H1 (cell line): ENCODE measurements around the gene LHFPL2. TPM values are rescaled to one million over a fixed set of nuclear protein-coding genes. Genes with fewer than 3 reads are reported as not detected.

Experiments used
- CTCF ChIA-PET: fragments of 300-600 bp; sonication (Branson Sonifier 250); formaldehyde crosslinking; loops from one replicate; lab custom pipeline; 2021; ENCODE audit not compliant: partially characterized antibody; lab: Charles Lee
- POLR2A ChIA-PET: fragments of 300-600 bp; sonication (Branson Sonifier 250); formaldehyde crosslinking; loops from one replicate; lab custom pipeline; 2021; ENCODE audit warnings: inconsistent platforms; ENCODE audit not compliant: partially characterized antibody; lab: Charles Lee
- DNase-seq, 2 experiments: peaks; one replicate each; pipeline versions ENCODE4 v3.0.0 to v3.0.0-alpha.2; 2010 to 2022; ENCODE audit warnings: low spot score in 2 of 2, low read depth in 1 of 2, mixed read lengths in 1 of 2
- FAIRE-seq: peaks from 2 replicates; lab custom pipeline; 2011; peaks lifted over from hg19 to GRCh38; lab: Jason Lieb, UNC
- H2AFZ ChIP-seq: 2 replicates; pipeline ENCODE4 v1.8.1; 2012; ENCODE audit warnings: low read length, inconsistent platforms
- H2AK5ac ChIP-seq: 2 replicates; pipeline ENCODE4 v1.6.1; 2013; ENCODE audit warnings: low read depth, low read length
- H2BK120ac ChIP-seq: replicated peaks from 2 replicates; pipeline ENCODE3; 2013; ENCODE audit warnings: low read depth, low read length, inconsistent platforms
- H2BK12ac ChIP-seq: 2 replicates; pipeline ENCODE4 v1.6.1; 2013; ENCODE audit warnings: low read depth, low read length
- H2BK15ac ChIP-seq: 2 replicates; pipeline ENCODE4 v1.6.1; 2013; ENCODE audit warnings: low read length
- H2BK20ac ChIP-seq: 2 replicates; pipeline ENCODE4 v1.6.1; 2013; ENCODE audit warnings: low read length
- H2BK5ac ChIP-seq: 2 replicates; pipeline ENCODE4 v1.6.1; 2013; ENCODE audit warnings: low read depth, low read length
- H3K14ac ChIP-seq: 2 replicates; pipeline ENCODE4 v1.6.1; 2013; ENCODE audit warnings: inconsistent platforms; ENCODE audit not compliant: insufficient read length
- H3K18ac ChIP-seq: 2 replicates; pipeline ENCODE4 v1.6.1; 2013; ENCODE audit warnings: low read length; ENCODE audit errors: extremely low read depth
- H3K23ac ChIP-seq: 2 replicates; pipeline ENCODE4 v1.6.1; 2013; ENCODE audit warnings: inconsistent platforms; ENCODE audit not compliant: insufficient read length
- H3K23me2 ChIP-seq: 2 replicates; pipeline ENCODE4 v1.6.1; 2013; ENCODE audit warnings: low read depth, low read length
- H3K27ac ChIP-seq: 2 replicates; pipeline ENCODE4 v1.6.1; 2011; ENCODE audit warnings: low read depth, low read length, inconsistent platforms
- H3K27me3 ChIP-seq, 4 experiments: replicated peaks in 1 of 4; 1 replicate in 1 of 4; 2 replicates in 3 of 4; pipeline versions ENCODE4 v1.6.1 to v1.8.1; 2011 to 2013; ENCODE audit warnings: low read length in 3 of 4, mild to moderate bottlenecking in 3 of 4, inconsistent platforms in 2 of 4, mixed read lengths in 2 of 4, moderate library complexity in 1 of 4; ENCODE audit not compliant: control insufficient read depth in 3 of 4, insufficient read depth in 3 of 4; ENCODE audit errors: extremely low read depth in 1 of 4
- H3K36me3 ChIP-seq, 4 experiments: 2 replicates each; pipeline versions ENCODE4 v1.6.1 to v1.8.1; 2011 to 2013; ENCODE audit warnings: mild to moderate bottlenecking in 4 of 4, low read length in 3 of 4, moderate library complexity in 2 of 4, control low read depth in 1 of 4, inconsistent platforms in 1 of 4; ENCODE audit not compliant: insufficient read depth in 4 of 4, control insufficient read depth in 2 of 4
- H3K4ac ChIP-seq: replicated peaks from 2 replicates; pipeline ENCODE3; 2013; ENCODE audit warnings: low read length, low read depth, mixed read lengths, inconsistent platforms; ENCODE audit not compliant: insufficient read length
- H3K4me1 ChIP-seq, 4 experiments: replicated peaks in 1 of 4; 1 replicate in 1 of 4; 2 replicates in 3 of 4; pipeline versions ENCODE4 v1.6.1 to v1.8.1; 2011 to 2013; ENCODE audit warnings: low read length in 3 of 4, inconsistent platforms in 2 of 4, mixed read lengths in 1 of 4; ENCODE audit not compliant: insufficient read depth in 4 of 4, control insufficient read depth in 3 of 4
- H3K4me2 ChIP-seq, 2 experiments: 2 replicates each; pipeline versions ENCODE4 v1.6.1 to v1.8.1; 2011 to 2013; ENCODE audit warnings: low read depth in 2 of 2, low read length in 2 of 2, control low read depth in 1 of 2, inconsistent platforms in 1 of 2, mild to moderate bottlenecking in 1 of 2; ENCODE audit not compliant: insufficient read depth in 1 of 2
- H3K4me3 ChIP-seq, 4 experiments: fragments of 200-600, 300-600 bp in 1 of 4; sonication (generic), shearing (Covaris generic), sonication (Bioruptor Twin) in 1 of 4; 2 replicates each; pipeline versions ENCODE4 v1.5.1 to v1.8.1; 2011 to 2016; ENCODE audit warnings: low read length in 4 of 4, low read depth in 3 of 4, control low read depth in 2 of 4, inconsistent platforms in 2 of 4, mild to moderate bottlenecking in 2 of 4, mixed read lengths in 1 of 4, moderate library complexity in 1 of 4; ENCODE audit not compliant: insufficient read depth in 2 of 4; ENCODE audit errors: extremely low read depth in 1 of 4
- H3K56ac ChIP-seq: replicated peaks from 2 replicates; pipeline ENCODE3; 2013; ENCODE audit warnings: low read depth, mild to moderate bottlenecking, mixed read lengths, low read length, inconsistent platforms; ENCODE audit not compliant: insufficient read length
- H3K79me1 ChIP-seq: 2 replicates; pipeline ENCODE4 v1.6.1; 2013; ENCODE audit warnings: low read depth, low read length, control low read depth
- H3K79me2 ChIP-seq, 2 experiments: 2 replicates each; pipeline versions ENCODE4 v1.6.1 to v1.8.1; 2012 to 2013; ENCODE audit warnings: low read length in 2 of 2, mild to moderate bottlenecking in 2 of 2, inconsistent platforms in 1 of 2; ENCODE audit not compliant: insufficient read depth in 2 of 2, control insufficient read depth in 1 of 2
- H3K9ac ChIP-seq, 4 experiments: replicated peaks in 1 of 4; 1 replicate in 1 of 4; 2 replicates in 3 of 4; pipeline versions ENCODE4 v1.6.1 to v1.8.1; 2011 to 2013; ENCODE audit warnings: low read depth in 3 of 4, low read length in 3 of 4, control low read depth in 2 of 4, mild to moderate bottlenecking in 2 of 4, moderate library complexity in 2 of 4, inconsistent platforms in 1 of 4; ENCODE audit errors: extremely low read depth in 1 of 4
- H3K9me3 ChIP-seq, 2 experiments: 2 replicates each; pipeline versions ENCODE4 v1.6.1 to v1.8.1; 2012 to 2013; ENCODE audit warnings: mild to moderate bottlenecking in 2 of 2, moderate library complexity in 2 of 2, control low read depth in 1 of 2, inconsistent platforms in 1 of 2, low read depth in 1 of 2, low read length in 1 of 2, mixed read lengths in 1 of 2; ENCODE audit not compliant: insufficient read depth in 2 of 2
- H4K20me1 ChIP-seq, 2 experiments: replicated peaks in 1 of 2; 2 replicates each; pipeline versions ENCODE3 to v1.8.1; 2011 to 2013; ENCODE audit warnings: inconsistent platforms in 2 of 2, low read length in 2 of 2, mild to moderate bottlenecking in 1 of 2; ENCODE audit not compliant: insufficient read depth in 2 of 2, control insufficient read depth in 1 of 2
- H4K5ac ChIP-seq: 2 replicates; pipeline ENCODE4 v1.6.1; 2013; ENCODE audit warnings: low read length, low read depth, mixed read lengths, inconsistent platforms; ENCODE audit not compliant: insufficient read length
- H4K8ac ChIP-seq: 2 replicates; pipeline ENCODE4 v1.8.0; 2013; ENCODE audit warnings: mild to moderate bottlenecking, moderate library complexity, low read length, inconsistent platforms; ENCODE audit not compliant: insufficient read depth; ENCODE audit errors: extremely low read depth
- H4K91ac ChIP-seq: replicated peaks from 2 replicates; pipeline ENCODE3; 2013; ENCODE audit warnings: low read length, mixed read lengths, inconsistent platforms; ENCODE audit not compliant: insufficient read length
- POLR2A ChIP-seq, 2 experiments: IDR thresholded peaks; 1 replicate in 1 of 2; 2 replicates in 1 of 2; pipeline ENCODE4 v1.6.1; 2011; ENCODE audit warnings: low read depth in 2 of 2, low read length in 2 of 2, mild to moderate bottlenecking in 2 of 2; ENCODE audit errors: control extremely low read depth in 1 of 2
- WGBS, 2 experiments: shearing (Covaris generic) in 1 of 2; methylation state at CpG; one replicate each; pipeline versions ENCODE4 v1.1.6 to v1.1.7; 2013 to 2015; ENCODE audit warnings: low lambda C conversion rate in 2 of 2, mixed read lengths in 2 of 2, inconsistent platforms in 1 of 2, low coverage in 1 of 2, missing lambda C conversion rate in 1 of 2; ENCODE audit not compliant: insufficient replicate concordance in 2 of 2, insufficient coverage in 1 of 2, insufficient read length in 1 of 2; ENCODE audit errors: extremely low coverage in 1 of 2, missing lambda C conversion rate in 1 of 2; 5-methylcytosine and 5-hydroxymethylcytosine counted together
- polyA plus RNA-seq, 7 experiments: library from polyadenylated mRNA; depleted of rRNA in 3 of 7; stranded (reverse) in 5 of 7; unstranded in 2 of 7; fragments of >200 nt in 5 of 7; fragments of 200-250 nt in 2 of 7; gene quantifications; 1 replicate in 5 of 7; 2 replicates in 1 of 7; 4 replicates in 1 of 7; pipeline versions ENCODE4 v1.2.1 to v1.2.3, GENCODE V29; 2011 to 2013; ENCODE audit warnings: missing spikeins in 2 of 7, mixed read lengths in 2 of 7
- total RNA-seq: library from RNA; stranded (reverse); fragmentation: NEBNext Ultra II Directional; extraction: Animal tissue kit (Norgen Biotek cat#: 25700); gene quantifications from 2 replicates; pipeline ENCODE4 v1.2.1, GENCODE V29; 2021

The LHFPL2 gene
- total and polyA plus RNA-seq, 2 of the 8 experiments (the other 6 are each of a cell fraction or from before 2014, with no cell fraction given): 9.6 to 43.0 TPM

DNA sequence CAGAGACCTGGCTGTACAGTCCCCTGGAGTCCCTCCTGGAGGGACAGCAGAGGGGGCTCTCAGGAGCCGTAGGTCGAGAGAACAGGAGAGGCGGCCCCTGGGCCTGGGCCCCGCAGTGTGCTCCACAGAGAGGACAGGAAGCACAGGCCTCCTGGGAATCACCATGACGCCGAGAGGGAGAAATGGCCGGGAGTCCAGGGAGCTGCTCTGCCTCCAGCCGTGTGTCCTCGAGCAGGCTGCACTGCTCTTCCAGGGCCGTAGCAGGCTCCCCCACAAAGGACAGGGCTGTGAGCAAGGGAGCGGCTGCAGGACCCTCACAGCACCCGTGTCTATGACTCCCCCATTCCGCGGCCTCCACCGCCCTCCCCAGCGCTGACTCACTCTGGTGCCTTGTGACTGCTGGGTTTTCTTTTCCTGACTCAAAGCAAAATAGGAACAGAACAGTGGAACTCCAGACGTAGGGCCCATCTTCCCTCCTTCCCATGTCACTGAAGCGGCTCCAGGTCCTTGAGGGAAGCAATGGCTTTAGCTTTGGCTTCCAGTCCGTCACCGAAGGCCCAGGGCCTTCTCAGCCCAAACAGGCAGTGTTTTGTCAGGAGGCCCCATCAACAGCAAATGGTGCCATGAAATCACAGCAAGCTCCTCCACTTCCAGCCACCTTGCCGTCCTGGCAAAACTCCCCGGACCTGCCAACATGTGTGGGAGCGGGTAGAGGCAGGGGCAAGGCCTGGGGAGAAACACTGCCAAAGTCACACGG is 114.2 kb downstream of the LHFPL2 start:
- Histone ChIP-seq H4K5ac (no peak overlapping the region), H3K18ac (no peak overlapping the region), H3K9ac (no peak overlapping the region), H3K23me2 (no peaks in the 10 kb centered on the region), H3K4me1 (peaks cover 0 to 6% (median 4%) of the 10 kb centered on the region in 4 experiments; a peak in 3 of 7 replicates), H3K4me3 (no peak overlapping the region), H3K79me2 (peaks cover 3 to 45% of the 10 kb centered on the region in 2 experiments; a peak in 3 of 4 replicates), H2AK5ac (no peak overlapping the region), H2BK20ac (no peak overlapping the region), H3K4ac (no peak overlapping the region), H4K8ac (peak overlapping the region; percentile 64), H2BK120ac (no peak overlapping the region), H3K27me3 (no peaks in the 10 kb centered on the region), H4K20me1 (no peaks in the 10 kb centered on the region), H3K56ac (no peak overlapping the region), H2BK5ac (no peak overlapping the region), H3K23ac (no peak overlapping the region), H2AFZ (no peak overlapping the region), H3K36me3 (no peaks in the 10 kb centered on the region), H3K9me3 (no peaks in the 10 kb centered on the region), H2BK15ac (no peak overlapping the region), H2BK12ac (no peak overlapping the region), H3K79me1 (peaks cover 5% of the 10 kb centered on the region), H3K14ac (no peak overlapping the region), H3K4me2 (no peak overlapping the region), H3K27ac (peak overlapping the region; percentile 23; the same call in 1 of the 2 replicates), H4K91ac (peak overlapping the region; percentile 50)
- WGBS, 2 experiments: 89% methylated on average over 24 of the region's 24 CpGs; no CpG with 5 or more reads in 1 of the 2 experiments
- FAIRE-seq (no peak), DNase-seq (no peak)
- POLR2A ChIA-PET: interaction anchor here (1.0 to 1.2 kb wide), 3 partner anchors 15 to 87 kb away, joined by 3 read pairs; no protein-coding TSS in a partner anchor
- CTCF ChIA-PET: interaction anchor here (0.6 to 5.4 kb wide), 35 partner anchors 8 to 988 kb away, joined by 3 to 36 read pairs (median 5); no protein-coding TSS in a partner anchor
- no peak for TF ChIP-seq POLR2A (IDR thresholded peaks at IDR 0.05; ENCODE audit: control extremely low read depth in 1 of 2, low read depth in 2 of 2, low read length in 2 of 2)
